ENCODE results near the gene FAM83F. TPM values are rescaled to one million over a fixed set of nuclear protein-coding genes. Genes with fewer than 3 reads are reported as not detected.

The FAM83F gene
- total RNA-seq, 1 experiment from 2014 or later, result 43.1 TPM

DNA sequence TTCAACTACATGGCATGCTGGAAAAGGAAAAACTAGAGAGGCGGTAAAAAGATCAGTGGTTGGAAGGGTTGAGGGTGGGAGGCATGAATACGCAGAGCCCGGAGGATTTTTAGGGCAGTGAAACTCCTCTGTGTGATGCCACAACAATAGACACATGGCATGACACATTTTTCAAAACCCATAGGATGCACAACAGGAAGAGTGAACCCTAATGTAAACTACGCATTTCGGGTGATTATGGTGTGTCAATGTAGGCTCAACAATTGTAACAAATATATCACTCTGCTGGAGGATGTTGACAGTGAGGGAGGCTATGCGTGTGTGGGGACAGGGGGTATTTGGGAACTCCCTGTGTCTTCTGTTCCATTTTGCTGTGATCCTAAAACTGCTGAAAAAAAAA is 15.7 kb upstream of the FAM83F start:
- Mint-ChIP-seq H3K36me3 (no peaks in the 10 kb centered on the region), H3K4me3 (no peak overlapping the region), H3K27ac (no peak overlapping the region), H3K27me3 (ENCODE audit: low read depth) (peaks cover 15% of the 10 kb centered on the region), H3K4me1 (no peaks in the 10 kb centered on the region), H3K9me3 (no peaks in the 10 kb centered on the region)
- POLR2A ChIA-PET, result no interaction called here
- DNase-seq (ENCODE audit: low spot score), result no peak
- ATAC-seq, result no peak
- CTCF ChIA-PET, result interaction anchor here (0.7 to 1.3 kb wide), 3 partner anchors 25 to 46 kb away, joined by 3 to 4 read pairs (median 4); no protein-coding TSS in a partner anchor
- TF ChIP-seq, protein P1, sequence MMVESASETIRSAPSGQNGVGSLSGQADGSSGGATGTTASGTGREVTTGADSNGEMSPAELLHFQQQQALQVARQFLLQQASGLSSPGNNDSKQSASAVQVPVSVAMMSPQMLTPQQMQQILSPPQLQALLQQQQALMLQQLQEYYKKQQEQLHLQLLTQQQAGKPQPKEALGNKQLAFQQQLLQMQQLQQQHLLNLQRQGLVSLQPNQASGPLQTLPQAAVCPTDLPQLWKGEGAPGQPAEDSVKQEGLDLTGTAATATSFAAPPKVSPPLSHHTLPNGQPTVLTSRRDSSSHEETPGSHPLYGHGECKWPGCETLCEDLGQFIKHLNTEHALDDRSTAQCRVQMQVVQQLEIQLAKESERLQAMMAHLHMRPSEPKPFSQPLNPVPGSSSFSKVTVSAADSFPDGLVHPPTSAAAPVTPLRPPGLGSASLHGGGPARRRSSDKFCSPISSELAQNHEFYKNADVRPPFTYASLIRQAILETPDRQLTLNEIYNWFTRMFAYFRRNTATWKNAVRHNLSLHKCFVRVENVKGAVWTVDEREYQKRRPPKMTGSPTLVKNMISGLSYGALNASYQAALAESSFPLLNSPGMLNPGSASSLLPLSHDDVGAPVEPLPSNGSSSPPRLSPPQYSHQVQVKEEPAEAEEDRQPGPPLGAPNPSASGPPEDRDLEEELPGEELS (CRISPR knock-in tag; IDR thresholded peaks at IDR 0.05), result no peak
- TF ChIP-seq, protein P2, sequence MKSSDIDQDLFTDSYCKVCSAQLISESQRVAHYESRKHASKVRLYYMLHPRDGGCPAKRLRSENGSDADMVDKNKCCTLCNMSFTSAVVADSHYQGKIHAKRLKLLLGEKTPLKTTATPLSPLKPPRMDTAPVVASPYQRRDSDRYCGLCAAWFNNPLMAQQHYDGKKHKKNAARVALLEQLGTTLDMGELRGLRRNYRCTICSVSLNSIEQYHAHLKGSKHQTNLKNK (CRISPR knock-in tag; IDR thresholded peaks at IDR 0.05), result no peak
- TF ChIP-seq, protein P3, sequence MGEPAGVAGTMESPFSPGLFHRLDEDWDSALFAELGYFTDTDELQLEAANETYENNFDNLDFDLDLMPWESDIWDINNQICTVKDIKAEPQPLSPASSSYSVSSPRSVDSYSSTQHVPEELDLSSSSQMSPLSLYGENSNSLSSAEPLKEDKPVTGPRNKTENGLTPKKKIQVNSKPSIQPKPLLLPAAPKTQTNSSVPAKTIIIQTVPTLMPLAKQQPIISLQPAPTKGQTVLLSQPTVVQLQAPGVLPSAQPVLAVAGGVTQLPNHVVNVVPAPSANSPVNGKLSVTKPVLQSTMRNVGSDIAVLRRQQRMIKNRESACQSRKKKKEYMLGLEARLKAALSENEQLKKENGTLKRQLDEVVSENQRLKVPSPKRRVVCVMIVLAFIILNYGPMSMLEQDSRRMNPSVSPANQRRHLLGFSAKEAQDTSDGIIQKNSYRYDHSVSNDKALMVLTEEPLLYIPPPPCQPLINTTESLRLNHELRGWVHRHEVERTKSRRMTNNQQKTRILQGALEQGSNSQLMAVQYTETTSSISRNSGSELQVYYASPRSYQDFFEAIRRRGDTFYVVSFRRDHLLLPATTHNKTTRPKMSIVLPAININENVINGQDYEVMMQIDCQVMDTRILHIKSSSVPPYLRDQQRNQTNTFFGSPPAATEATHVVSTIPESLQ (CRISPR knock-in tag; IDR thresholded peaks at IDR 0.05), result no peak
- TF ChIP-seq ZNF263 (CRISPR knock-in tag; IDR thresholded peaks at IDR 0.05; ENCODE audit: low read depth), result no peak
- TF ChIP-seq PRRX2 (CRISPR knock-in tag; IDR thresholded peaks at IDR 0.05), result no peak
- no peak for TF ChIP-seq ZNF232 (CRISPR knock-in tag; IDR thresholded peaks at IDR 0.05)
- TF ChIP-seq ZNF317 (CRISPR knock-in tag; IDR thresholded peaks at IDR 0.05; ENCODE audit: borderline replicate concordance, low read depth), result no peak
- TF ChIP-seq GRHL2 (CRISPR knock-in tag; IDR thresholded peaks at IDR 0.05; ENCODE audit: insufficient replicate concordance, severe bottlenecking), result no peak
- no peak for TF ChIP-seq CDX4 (CRISPR knock-in tag; IDR thresholded peaks at IDR 0.05; ENCODE audit: borderline replicate concordance)
- no peak for TF ChIP-seq ZSCAN18 (CRISPR knock-in tag; IDR thresholded peaks at IDR 0.05)
- TF ChIP-seq, protein P4, sequence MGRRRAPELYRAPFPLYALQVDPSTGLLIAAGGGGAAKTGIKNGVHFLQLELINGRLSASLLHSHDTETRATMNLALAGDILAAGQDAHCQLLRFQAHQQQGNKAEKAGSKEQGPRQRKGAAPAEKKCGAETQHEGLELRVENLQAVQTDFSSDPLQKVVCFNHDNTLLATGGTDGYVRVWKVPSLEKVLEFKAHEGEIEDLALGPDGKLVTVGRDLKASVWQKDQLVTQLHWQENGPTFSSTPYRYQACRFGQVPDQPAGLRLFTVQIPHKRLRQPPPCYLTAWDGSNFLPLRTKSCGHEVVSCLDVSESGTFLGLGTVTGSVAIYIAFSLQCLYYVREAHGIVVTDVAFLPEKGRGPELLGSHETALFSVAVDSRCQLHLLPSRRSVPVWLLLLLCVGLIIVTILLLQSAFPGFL (CRISPR knock-in tag; IDR thresholded peaks at IDR 0.05; ENCODE audit: borderline replicate concordance), result no peak
- no peak for TF ChIP-seq SP1 (CRISPR knock-in tag; conservative IDR thresholded peaks at IDR 0.05)
- no peak for TF ChIP-seq NR3C1 (CRISPR knock-in tag; conservative IDR thresholded peaks at IDR 0.05; ENCODE audit: low read depth)
- no peak for TF ChIP-seq ZNF219 (CRISPR knock-in tag; IDR thresholded peaks at IDR 0.05; ENCODE audit: borderline replicate concordance)

DNA sequence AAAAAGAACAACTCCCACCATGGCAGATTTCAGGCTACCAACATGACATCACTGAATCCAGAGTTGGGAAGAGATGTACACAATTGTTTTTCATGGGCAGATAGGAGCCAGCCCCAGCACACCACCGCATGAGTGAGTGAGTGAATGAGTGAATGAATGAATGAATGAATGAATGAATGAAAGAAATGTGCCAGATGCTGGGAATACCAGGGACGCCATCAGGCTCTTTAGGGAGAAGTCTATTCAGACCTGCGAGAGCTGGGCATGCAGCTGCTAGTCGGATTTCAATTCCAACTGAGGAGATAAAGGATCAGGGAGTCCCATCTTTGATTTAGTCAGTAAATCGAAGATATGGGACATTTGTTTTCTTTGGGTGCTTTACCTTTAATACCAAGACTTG is 15.3 kb upstream of the FAM83F start:
- ChIA-PET CTCF (interaction anchor here (1.2 kb wide), 1 partner anchor 26 kb away, joined by 3 read pairs; no protein-coding TSS in a partner anchor), POLR2A (no interaction called here)
- H3K36me3 Mint-ChIP-seq, result no peaks in the 10 kb centered on the region
- no peaks in the 10 kb centered on the region for H3K9me3 Mint-ChIP-seq
- H3K27ac Mint-ChIP-seq, result no peak overlapping the region
- H3K4me1 Mint-ChIP-seq, result no peaks in the 10 kb centered on the region
- no peak overlapping the region for H3K4me3 Mint-ChIP-seq
- H3K27me3 Mint-ChIP-seq (ENCODE audit: low read depth), result peaks cover 16% of the 10 kb centered on the region
- ATAC-seq (no peak), DNase-seq (ENCODE audit: low spot score) (no peak)
- no peak for TF ChIP-seq TCF7 (CRISPR knock-in tag; IDR thresholded peaks at IDR 0.05; ENCODE audit: low read depth)
- TF ChIP-seq, protein P5, sequence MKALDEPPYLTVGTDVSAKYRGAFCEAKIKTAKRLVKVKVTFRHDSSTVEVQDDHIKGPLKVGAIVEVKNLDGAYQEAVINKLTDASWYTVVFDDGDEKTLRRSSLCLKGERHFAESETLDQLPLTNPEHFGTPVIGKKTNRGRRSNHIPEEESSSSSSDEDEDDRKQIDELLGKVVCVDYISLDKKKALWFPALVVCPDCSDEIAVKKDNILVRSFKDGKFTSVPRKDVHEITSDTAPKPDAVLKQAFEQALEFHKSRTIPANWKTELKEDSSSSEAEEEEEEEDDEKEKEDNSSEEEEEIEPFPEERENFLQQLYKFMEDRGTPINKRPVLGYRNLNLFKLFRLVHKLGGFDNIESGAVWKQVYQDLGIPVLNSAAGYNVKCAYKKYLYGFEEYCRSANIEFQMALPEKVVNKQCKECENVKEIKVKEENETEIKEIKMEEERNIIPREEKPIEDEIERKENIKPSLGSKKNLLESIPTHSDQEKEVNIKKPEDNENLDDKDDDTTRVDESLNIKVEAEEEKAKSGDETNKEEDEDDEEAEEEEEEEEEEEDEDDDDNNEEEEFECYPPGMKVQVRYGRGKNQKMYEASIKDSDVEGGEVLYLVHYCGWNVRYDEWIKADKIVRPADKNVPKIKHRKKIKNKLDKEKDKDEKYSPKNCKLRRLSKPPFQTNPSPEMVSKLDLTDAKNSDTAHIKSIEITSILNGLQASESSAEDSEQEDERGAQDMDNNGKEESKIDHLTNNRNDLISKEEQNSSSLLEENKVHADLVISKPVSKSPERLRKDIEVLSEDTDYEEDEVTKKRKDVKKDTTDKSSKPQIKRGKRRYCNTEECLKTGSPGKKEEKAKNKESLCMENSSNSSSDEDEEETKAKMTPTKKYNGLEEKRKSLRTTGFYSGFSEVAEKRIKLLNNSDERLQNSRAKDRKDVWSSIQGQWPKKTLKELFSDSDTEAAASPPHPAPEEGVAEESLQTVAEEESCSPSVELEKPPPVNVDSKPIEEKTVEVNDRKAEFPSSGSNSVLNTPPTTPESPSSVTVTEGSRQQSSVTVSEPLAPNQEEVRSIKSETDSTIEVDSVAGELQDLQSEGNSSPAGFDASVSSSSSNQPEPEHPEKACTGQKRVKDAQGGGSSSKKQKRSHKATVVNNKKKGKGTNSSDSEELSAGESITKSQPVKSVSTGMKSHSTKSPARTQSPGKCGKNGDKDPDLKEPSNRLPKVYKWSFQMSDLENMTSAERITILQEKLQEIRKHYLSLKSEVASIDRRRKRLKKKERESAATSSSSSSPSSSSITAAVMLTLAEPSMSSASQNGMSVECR (CRISPR knock-in tag; IDR thresholded peaks at IDR 0.05; ENCODE audit: borderline replicate concordance), result no peak
- no peak for TF ChIP-seq E2F1 (CRISPR knock-in tag; IDR thresholded peaks at IDR 0.05)
- TF ChIP-seq, protein P6, sequence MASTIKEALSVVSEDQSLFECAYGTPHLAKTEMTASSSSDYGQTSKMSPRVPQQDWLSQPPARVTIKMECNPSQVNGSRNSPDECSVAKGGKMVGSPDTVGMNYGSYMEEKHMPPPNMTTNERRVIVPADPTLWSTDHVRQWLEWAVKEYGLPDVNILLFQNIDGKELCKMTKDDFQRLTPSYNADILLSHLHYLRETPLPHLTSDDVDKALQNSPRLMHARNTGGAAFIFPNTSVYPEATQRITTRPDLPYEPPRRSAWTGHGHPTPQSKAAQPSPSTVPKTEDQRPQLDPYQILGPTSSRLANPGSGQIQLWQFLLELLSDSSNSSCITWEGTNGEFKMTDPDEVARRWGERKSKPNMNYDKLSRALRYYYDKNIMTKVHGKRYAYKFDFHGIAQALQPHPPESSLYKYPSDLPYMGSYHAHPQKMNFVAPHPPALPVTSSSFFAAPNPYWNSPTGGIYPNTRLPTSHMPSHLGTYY (CRISPR knock-in tag; IDR thresholded peaks at IDR 0.05), result no peak
- no peak for TF ChIP-seq RORB (CRISPR knock-in tag; IDR thresholded peaks at IDR 0.05)
- no peak for TF ChIP-seq ZNF121 (CRISPR knock-in tag; IDR thresholded peaks at IDR 0.05)

All from WTC11 (cell line).